H1 (cell line): ENCODE measurements around the gene SPRR3. TPM values are rescaled to one million over a fixed set of nuclear protein-coding genes. Genes with fewer than 3 reads are reported as not detected.
A peak's percentile ranks its signal among the peaks of the same experiment; 100 is the strongest.

Source experiments
- CTCF ChIA-PET: fragments of 300-600 bp; sonication (Branson Sonifier 250); formaldehyde crosslinking; loops from one replicate; lab custom pipeline; 2021; ENCODE audit not compliant: partially characterized antibody; lab: Charles Lee
- POLR2A ChIA-PET: fragments of 300-600 bp; sonication (Branson Sonifier 250); formaldehyde crosslinking; loops from one replicate; lab custom pipeline; 2021; ENCODE audit warnings: inconsistent platforms; ENCODE audit not compliant: partially characterized antibody; lab: Charles Lee
- DNase-seq, 2 experiments: peaks; one replicate each; pipeline versions ENCODE4 v3.0.0 to v3.0.0-alpha.2; 2010 to 2022; ENCODE audit warnings: low spot score in 2 of 2, low read depth in 1 of 2, mixed read lengths in 1 of 2
- FAIRE-seq: peaks from 2 replicates; lab custom pipeline; 2011; peaks lifted over from hg19 to GRCh38; lab: Jason Lieb, UNC
- H2AFZ ChIP-seq: 2 replicates; pipeline ENCODE4 v1.8.1; 2012; ENCODE audit warnings: low read length, inconsistent platforms
- H2AK5ac ChIP-seq: 2 replicates; pipeline ENCODE4 v1.6.1; 2013; ENCODE audit warnings: low read depth, low read length
- H2BK120ac ChIP-seq: replicated peaks from 2 replicates; pipeline ENCODE3; 2013; ENCODE audit warnings: low read depth, low read length, inconsistent platforms
- H2BK12ac ChIP-seq: 2 replicates; pipeline ENCODE4 v1.6.1; 2013; ENCODE audit warnings: low read depth, low read length
- H2BK15ac ChIP-seq: 2 replicates; pipeline ENCODE4 v1.6.1; 2013; ENCODE audit warnings: low read length
- H2BK20ac ChIP-seq: 2 replicates; pipeline ENCODE4 v1.6.1; 2013; ENCODE audit warnings: low read length
- H2BK5ac ChIP-seq: 2 replicates; pipeline ENCODE4 v1.6.1; 2013; ENCODE audit warnings: low read depth, low read length
- H3K14ac ChIP-seq: 2 replicates; pipeline ENCODE4 v1.6.1; 2013; ENCODE audit warnings: inconsistent platforms; ENCODE audit not compliant: insufficient read length
- H3K18ac ChIP-seq: 2 replicates; pipeline ENCODE4 v1.6.1; 2013; ENCODE audit warnings: low read length; ENCODE audit errors: extremely low read depth
- H3K23ac ChIP-seq: 2 replicates; pipeline ENCODE4 v1.6.1; 2013; ENCODE audit warnings: inconsistent platforms; ENCODE audit not compliant: insufficient read length
- H3K23me2 ChIP-seq: 2 replicates; pipeline ENCODE4 v1.6.1; 2013; ENCODE audit warnings: low read depth, low read length
- H3K27ac ChIP-seq: 2 replicates; pipeline ENCODE4 v1.6.1; 2011; ENCODE audit warnings: low read depth, low read length, inconsistent platforms
- H3K27me3 ChIP-seq, 4 experiments: replicated peaks in 1 of 4; 1 replicate in 1 of 4; 2 replicates in 3 of 4; pipeline versions ENCODE4 v1.6.1 to v1.8.1; 2011 to 2013; ENCODE audit warnings: low read length in 3 of 4, mild to moderate bottlenecking in 3 of 4, inconsistent platforms in 2 of 4, mixed read lengths in 2 of 4, moderate library complexity in 1 of 4; ENCODE audit not compliant: control insufficient read depth in 3 of 4, insufficient read depth in 3 of 4; ENCODE audit errors: extremely low read depth in 1 of 4
- H3K36me3 ChIP-seq, 4 experiments: 2 replicates each; pipeline versions ENCODE4 v1.6.1 to v1.8.1; 2011 to 2013; ENCODE audit warnings: mild to moderate bottlenecking in 4 of 4, low read length in 3 of 4, moderate library complexity in 2 of 4, control low read depth in 1 of 4, inconsistent platforms in 1 of 4; ENCODE audit not compliant: insufficient read depth in 4 of 4, control insufficient read depth in 2 of 4
- H3K4ac ChIP-seq: replicated peaks from 2 replicates; pipeline ENCODE3; 2013; ENCODE audit warnings: low read length, low read depth, mixed read lengths, inconsistent platforms; ENCODE audit not compliant: insufficient read length
- H3K4me1 ChIP-seq, 4 experiments: replicated peaks in 1 of 4; 1 replicate in 1 of 4; 2 replicates in 3 of 4; pipeline versions ENCODE4 v1.6.1 to v1.8.1; 2011 to 2013; ENCODE audit warnings: low read length in 3 of 4, inconsistent platforms in 2 of 4, mixed read lengths in 1 of 4; ENCODE audit not compliant: insufficient read depth in 4 of 4, control insufficient read depth in 3 of 4
- H3K4me2 ChIP-seq, 2 experiments: 2 replicates each; pipeline versions ENCODE4 v1.6.1 to v1.8.1; 2011 to 2013; ENCODE audit warnings: low read depth in 2 of 2, low read length in 2 of 2, control low read depth in 1 of 2, inconsistent platforms in 1 of 2, mild to moderate bottlenecking in 1 of 2; ENCODE audit not compliant: insufficient read depth in 1 of 2
- H3K4me3 ChIP-seq, 4 experiments: fragments of 200-600, 300-600 bp in 1 of 4; sonication (generic), shearing (Covaris generic), sonication (Bioruptor Twin) in 1 of 4; 2 replicates each; pipeline versions ENCODE4 v1.5.1 to v1.8.1; 2011 to 2016; ENCODE audit warnings: low read length in 4 of 4, low read depth in 3 of 4, control low read depth in 2 of 4, inconsistent platforms in 2 of 4, mild to moderate bottlenecking in 2 of 4, mixed read lengths in 1 of 4, moderate library complexity in 1 of 4; ENCODE audit not compliant: insufficient read depth in 2 of 4; ENCODE audit errors: extremely low read depth in 1 of 4
- H3K56ac ChIP-seq: replicated peaks from 2 replicates; pipeline ENCODE3; 2013; ENCODE audit warnings: low read depth, mild to moderate bottlenecking, mixed read lengths, low read length, inconsistent platforms; ENCODE audit not compliant: insufficient read length
- H3K79me1 ChIP-seq: 2 replicates; pipeline ENCODE4 v1.6.1; 2013; ENCODE audit warnings: low read depth, low read length, control low read depth
- H3K79me2 ChIP-seq, 2 experiments: 2 replicates each; pipeline versions ENCODE4 v1.6.1 to v1.8.1; 2012 to 2013; ENCODE audit warnings: low read length in 2 of 2, mild to moderate bottlenecking in 2 of 2, inconsistent platforms in 1 of 2; ENCODE audit not compliant: insufficient read depth in 2 of 2, control insufficient read depth in 1 of 2
- H3K9ac ChIP-seq, 4 experiments: replicated peaks in 1 of 4; 1 replicate in 1 of 4; 2 replicates in 3 of 4; pipeline versions ENCODE4 v1.6.1 to v1.8.1; 2011 to 2013; ENCODE audit warnings: low read depth in 3 of 4, low read length in 3 of 4, control low read depth in 2 of 4, mild to moderate bottlenecking in 2 of 4, moderate library complexity in 2 of 4, inconsistent platforms in 1 of 4; ENCODE audit errors: extremely low read depth in 1 of 4
- H3K9me3 ChIP-seq, 2 experiments: 2 replicates each; pipeline versions ENCODE4 v1.6.1 to v1.8.1; 2012 to 2013; ENCODE audit warnings: mild to moderate bottlenecking in 2 of 2, moderate library complexity in 2 of 2, control low read depth in 1 of 2, inconsistent platforms in 1 of 2, low read depth in 1 of 2, low read length in 1 of 2, mixed read lengths in 1 of 2; ENCODE audit not compliant: insufficient read depth in 2 of 2
- H4K20me1 ChIP-seq, 2 experiments: replicated peaks in 1 of 2; 2 replicates each; pipeline versions ENCODE3 to v1.8.1; 2011 to 2013; ENCODE audit warnings: inconsistent platforms in 2 of 2, low read length in 2 of 2, mild to moderate bottlenecking in 1 of 2; ENCODE audit not compliant: insufficient read depth in 2 of 2, control insufficient read depth in 1 of 2
- H4K5ac ChIP-seq: 2 replicates; pipeline ENCODE4 v1.6.1; 2013; ENCODE audit warnings: low read length, low read depth, mixed read lengths, inconsistent platforms; ENCODE audit not compliant: insufficient read length
- H4K8ac ChIP-seq: 2 replicates; pipeline ENCODE4 v1.8.0; 2013; ENCODE audit warnings: mild to moderate bottlenecking, moderate library complexity, low read length, inconsistent platforms; ENCODE audit not compliant: insufficient read depth; ENCODE audit errors: extremely low read depth
- H4K91ac ChIP-seq: replicated peaks from 2 replicates; pipeline ENCODE3; 2013; ENCODE audit warnings: low read length, mixed read lengths, inconsistent platforms; ENCODE audit not compliant: insufficient read length
- BRCA1 ChIP-seq: IDR thresholded peaks from 2 replicates; pipeline ENCODE4 v1.6.1; 2012; ENCODE audit warnings: low read depth, low read length, improper control_type of control experiment
- EGR1 ChIP-seq: IDR thresholded peaks from 2 replicates; pipeline ENCODE4 v1.6.1; 2011; ENCODE audit warnings: low read depth, low read length, borderline replicate concordance
- EP300 ChIP-seq, 2 experiments: IDR thresholded peaks; 1 replicate in 1 of 2; 2 replicates in 1 of 2; pipeline ENCODE4 v1.6.1; 2011 to 2012; ENCODE audit warnings: low read depth in 2 of 2, low read length in 2 of 2, mild to moderate bottlenecking in 2 of 2, borderline replicate concordance in 1 of 2, inconsistent platforms in 1 of 2, moderate library complexity in 1 of 2
- KDM1A ChIP-seq: fragments of 200-600, 300-600 bp; sonication (generic); IDR thresholded peaks from 2 replicates; pipeline ENCODE4 v1.7.1; 2016; ENCODE audit warnings: mild to moderate bottlenecking, low read length, borderline replicate concordance
- POLR2A ChIP-seq, 2 experiments: IDR thresholded peaks; 1 replicate in 1 of 2; 2 replicates in 1 of 2; pipeline ENCODE4 v1.6.1; 2011; ENCODE audit warnings: low read depth in 2 of 2, low read length in 2 of 2, mild to moderate bottlenecking in 2 of 2; ENCODE audit errors: control extremely low read depth in 1 of 2
- RXRA ChIP-seq: IDR thresholded peaks from 2 replicates; pipeline ENCODE4 v1.6.1; 2011; ENCODE audit warnings: low read depth, mild to moderate bottlenecking, low read length, moderate library complexity; ENCODE audit not compliant: insufficient read depth
- SAP30 ChIP-seq: fragments of 300-600 bp; sonication (generic); IDR thresholded peaks from 2 replicates; pipeline ENCODE4 v1.7.1; 2012; ENCODE audit warnings: low read length, moderate library complexity, mild to moderate bottlenecking, inconsistent platforms; ENCODE audit not compliant: insufficient read depth, insufficient replicate concordance
- SIN3A ChIP-seq, 2 experiments: IDR thresholded peaks in 1 of 2; conservative IDR thresholded peaks in 1 of 2; 2 replicates each; pipeline ENCODE4 v1.6.1; 2011 to 2012; ENCODE audit warnings: low read length in 2 of 2, improper control_type of control experiment in 1 of 2, low read depth in 1 of 2, mild to moderate bottlenecking in 1 of 2
- SIX5 ChIP-seq: IDR thresholded peaks from 2 replicates; pipeline ENCODE4 v1.6.1; 2011; ENCODE audit warnings: mild to moderate bottlenecking, low read depth, low read length
- SUZ12 ChIP-seq: fragments of 200-600 bp; sonication (generic); IDR thresholded peaks from 2 replicates; pipeline ENCODE4 v1.6.1; 2012; ENCODE audit warnings: mild to moderate bottlenecking, inconsistent platforms, low read length, moderate library complexity, mixed read lengths
- TAF7 ChIP-seq: optimal IDR thresholded peaks from 2 replicates; pipeline ENCODE3; 2011; ENCODE audit warnings: low read depth, mild to moderate bottlenecking, inconsistent platforms, low read length, moderate library complexity, borderline replicate concordance
- TBP ChIP-seq: IDR thresholded peaks from 2 replicates; pipeline ENCODE4 v1.6.1; 2011; ENCODE audit warnings: low read depth, low read length, improper control_type of control experiment
- YY1 ChIP-seq: IDR thresholded peaks from 2 replicates; pipeline ENCODE4 v1.6.1; 2011; ENCODE audit warnings: low read depth, mild to moderate bottlenecking, low read length
- WGBS, 2 experiments: shearing (Covaris generic) in 1 of 2; methylation state at CpG; one replicate each; pipeline versions ENCODE4 v1.1.6 to v1.1.7; 2013 to 2015; ENCODE audit warnings: low lambda C conversion rate in 2 of 2, mixed read lengths in 2 of 2, inconsistent platforms in 1 of 2, low coverage in 1 of 2, missing lambda C conversion rate in 1 of 2; ENCODE audit not compliant: insufficient replicate concordance in 2 of 2, insufficient coverage in 1 of 2, insufficient read length in 1 of 2; ENCODE audit errors: extremely low coverage in 1 of 2, missing lambda C conversion rate in 1 of 2; 5-methylcytosine and 5-hydroxymethylcytosine counted together
- polyA plus RNA-seq, 7 experiments: library from polyadenylated mRNA; depleted of rRNA in 3 of 7; stranded (reverse) in 5 of 7; unstranded in 2 of 7; fragments of >200 nt in 5 of 7; fragments of 200-250 nt in 2 of 7; gene quantifications; 1 replicate in 5 of 7; 2 replicates in 1 of 7; 4 replicates in 1 of 7; pipeline versions ENCODE4 v1.2.1 to v1.2.3, GENCODE V29; 2011 to 2013; ENCODE audit warnings: missing spikeins in 2 of 7, mixed read lengths in 2 of 7
- total RNA-seq: library from RNA; stranded (reverse); fragmentation: NEBNext Ultra II Directional; extraction: Animal tissue kit (Norgen Biotek cat#: 25700); gene quantifications from 2 replicates; pipeline ENCODE4 v1.2.1, GENCODE V29; 2021

SPRR3 gene
- total and polyA plus RNA-seq, 2 of the 8 experiments (the other 6 are each of a cell fraction or from before 2014, with no cell fraction given): not detected

- WGBS, 2 experiments: 100% methylated on average over 2 of the region's 2 CpGs; no CpG with 5 or more reads in 1 of the 2 experiments
These were observed 33.3 kb upstream of the SPRR3 start for GRCh38 chr1:152968248-152968647.

More at GRCh38 chr1:152968248-152968647, 33.3 kb upstream of the SPRR3 start:
- H3K23me2 ChIP-seq: no peaks in the 10 kb centered on the region
- H4K91ac ChIP-seq: no peak overlapping the region
- H3K4me3 ChIP-seq: no peak overlapping the region
- no peak overlapping the region for H2BK120ac ChIP-seq
- no peak overlapping the region for H2BK20ac ChIP-seq
- H4K5ac ChIP-seq: no peak overlapping the region
- no peak overlapping the region for H3K18ac ChIP-seq
- no peak overlapping the region for H3K9ac ChIP-seq
- H3K79me2 ChIP-seq: no peaks in the 10 kb centered on the region
- CTCF ChIA-PET: interaction anchor here (1.1 to 4.7 kb wide), 4 partner anchors 8 to 230 kb away, joined by 3 to 27 read pairs (median 6); no protein-coding TSS in a partner anchor
- DNase-seq (no peak), FAIRE-seq (no peak)
- H3K14ac ChIP-seq: no peak overlapping the region
- no peak for TF ChIP-seq EGR1
- TF ChIP-seq RXRA: no peak
- no peak for TF ChIP-seq SAP30
- TF ChIP-seq SUZ12: no peak
- TF ChIP-seq TAF7: no peak
- TF ChIP-seq YY1: no peak
- TF ChIP-seq TBP: no peak
- no peak for TF ChIP-seq KDM1A
- TF ChIP-seq POLR2A (IDR thresholded peaks at IDR 0.05; ENCODE audit: control extremely low read depth in 1 of 2, low read depth in 2 of 2, low read length in 2 of 2): no peak
- no peak for TF ChIP-seq SIN3A (conservative IDR thresholded peaks at IDR 0.05 in 1 of 2, IDR thresholded peaks at IDR 0.05 in 1 of 2; ENCODE audit: low read depth in 1 of 2, low read length in 2 of 2)
- no peak for TF ChIP-seq SIX5
- no peak for TF ChIP-seq BRCA1
- no peak for TF ChIP-seq EP300 (IDR thresholded peaks at IDR 0.05; ENCODE audit: borderline replicate concordance in 1 of 2, low read depth in 2 of 2, low read length in 2 of 2)
- H3K27ac ChIP-seq: no peak overlapping the region
- H3K79me1 ChIP-seq: no peaks in the 10 kb centered on the region
- H3K9me3 ChIP-seq: peaks cover 0 to 4% of the 10 kb centered on the region in 2 experiments; a peak in 1 of 4 replicates
- H3K4ac ChIP-seq: no peak overlapping the region
- H4K20me1 ChIP-seq: no peaks in the 10 kb centered on the region
- H3K27me3 ChIP-seq: no peaks in the 10 kb centered on the region
- 0 out of 2 replicates have a peak overlapping the region, but pooled peaks have one; percentile 4 for H2AFZ ChIP-seq
- no peak overlapping the region for H2AK5ac ChIP-seq
- H3K4me1 ChIP-seq: no peaks in the 10 kb centered on the region
- no peak overlapping the region for H3K56ac ChIP-seq
- no peak overlapping the region for H3K4me2 ChIP-seq
- no peak overlapping the region for H4K8ac ChIP-seq
- H2BK15ac ChIP-seq: no peak overlapping the region
- H3K36me3 ChIP-seq: no peaks in the 10 kb centered on the region
- H3K23ac ChIP-seq: no peak overlapping the region
- H2BK12ac ChIP-seq: no peak overlapping the region
- H2BK5ac ChIP-seq: no peak overlapping the region
- POLR2A ChIA-PET: no interaction called here
